ENCODE results near the gene SLC10A7.

DNA sequence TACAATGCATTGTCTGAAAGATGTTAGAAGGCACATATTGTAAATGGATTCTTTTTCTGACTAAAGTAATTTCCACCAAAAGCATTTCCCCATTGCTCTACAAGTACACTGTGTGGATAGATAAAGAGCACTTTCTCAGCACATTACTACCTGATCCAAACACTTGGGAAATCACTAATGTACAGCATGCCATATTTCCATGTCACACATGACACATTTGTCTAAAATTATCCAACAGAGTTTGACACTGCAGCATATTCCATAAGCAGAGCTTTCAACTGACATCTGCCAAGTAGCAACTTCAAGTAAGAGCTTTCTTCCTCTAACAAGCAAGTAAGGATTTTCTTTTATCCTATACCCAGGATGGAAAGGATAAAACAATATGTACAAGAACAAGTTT lies 257.9 kb downstream of the SLC10A7 start:
- TF ChIP-seq EP300 (IDR thresholded peaks at IDR 0.05), result no peak
- TF ChIP-seq, protein P1, sequence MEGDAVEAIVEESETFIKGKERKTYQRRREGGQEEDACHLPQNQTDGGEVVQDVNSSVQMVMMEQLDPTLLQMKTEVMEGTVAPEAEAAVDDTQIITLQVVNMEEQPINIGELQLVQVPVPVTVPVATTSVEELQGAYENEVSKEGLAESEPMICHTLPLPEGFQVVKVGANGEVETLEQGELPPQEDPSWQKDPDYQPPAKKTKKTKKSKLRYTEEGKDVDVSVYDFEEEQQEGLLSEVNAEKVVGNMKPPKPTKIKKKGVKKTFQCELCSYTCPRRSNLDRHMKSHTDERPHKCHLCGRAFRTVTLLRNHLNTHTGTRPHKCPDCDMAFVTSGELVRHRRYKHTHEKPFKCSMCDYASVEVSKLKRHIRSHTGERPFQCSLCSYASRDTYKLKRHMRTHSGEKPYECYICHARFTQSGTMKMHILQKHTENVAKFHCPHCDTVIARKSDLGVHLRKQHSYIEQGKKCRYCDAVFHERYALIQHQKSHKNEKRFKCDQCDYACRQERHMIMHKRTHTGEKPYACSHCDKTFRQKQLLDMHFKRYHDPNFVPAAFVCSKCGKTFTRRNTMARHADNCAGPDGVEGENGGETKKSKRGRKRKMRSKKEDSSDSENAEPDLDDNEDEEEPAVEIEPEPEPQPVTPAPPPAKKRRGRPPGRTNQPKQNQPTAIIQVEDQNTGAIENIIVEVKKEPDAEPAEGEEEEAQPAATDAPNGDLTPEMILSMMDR (IDR thresholded peaks at IDR 0.05), result no peak

Data from ovary (tissue), 3 donors.